ENCODE measurements around the gene ATP1A3.

Gene ATP1A3

DNA sequence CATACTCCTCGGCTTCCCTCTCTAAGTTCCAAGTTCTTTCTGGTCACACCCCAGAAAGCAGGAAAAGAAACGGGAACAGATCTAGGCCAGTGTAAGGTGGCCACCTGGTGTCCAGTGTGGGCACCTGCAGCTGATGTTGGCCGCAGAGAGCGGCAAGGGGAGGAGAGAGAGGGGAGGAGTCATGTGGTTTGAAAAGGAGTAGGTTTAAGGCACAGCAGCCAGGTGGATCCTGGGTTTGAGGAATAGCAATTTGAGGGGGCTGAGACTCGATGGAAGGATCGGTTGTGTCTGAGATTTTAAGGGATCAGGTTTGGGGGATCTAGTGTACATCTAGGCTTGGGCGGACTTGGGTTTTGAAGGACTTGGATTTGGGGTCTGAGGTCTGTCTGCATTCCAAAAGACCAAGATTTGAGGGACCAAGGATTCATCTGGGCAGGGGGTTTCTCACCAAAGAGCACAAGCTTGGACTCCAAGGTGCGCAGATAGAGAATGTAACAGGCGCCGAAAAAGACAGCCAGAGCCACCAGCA is 36.1 kb downstream of the ATP1A3 start:
- Histone ChIP-seq H3K36me3 (ENCODE audit: control insufficient read depth, low read depth, low read length) (no peaks in the 10 kb centered on the region), H3K27ac (ENCODE audit: low read length) (no peak overlapping the region), H3K4me3 (ENCODE audit: low read length) (peak overlapping the region; percentile 77), H3K9me3 (ENCODE audit: control insufficient read depth, low read depth, low read length) (no peaks in the 10 kb centered on the region), H3K9ac (ENCODE audit: low read length) (no peak overlapping the region), H3K4me1 (ENCODE audit: control insufficient read depth, low read depth, low read length) (peaks cover 6% of the 10 kb centered on the region), H3K27me3 (ENCODE audit: control insufficient read depth, insufficient read depth, low read length) (no peaks in the 10 kb centered on the region)

DNA sequence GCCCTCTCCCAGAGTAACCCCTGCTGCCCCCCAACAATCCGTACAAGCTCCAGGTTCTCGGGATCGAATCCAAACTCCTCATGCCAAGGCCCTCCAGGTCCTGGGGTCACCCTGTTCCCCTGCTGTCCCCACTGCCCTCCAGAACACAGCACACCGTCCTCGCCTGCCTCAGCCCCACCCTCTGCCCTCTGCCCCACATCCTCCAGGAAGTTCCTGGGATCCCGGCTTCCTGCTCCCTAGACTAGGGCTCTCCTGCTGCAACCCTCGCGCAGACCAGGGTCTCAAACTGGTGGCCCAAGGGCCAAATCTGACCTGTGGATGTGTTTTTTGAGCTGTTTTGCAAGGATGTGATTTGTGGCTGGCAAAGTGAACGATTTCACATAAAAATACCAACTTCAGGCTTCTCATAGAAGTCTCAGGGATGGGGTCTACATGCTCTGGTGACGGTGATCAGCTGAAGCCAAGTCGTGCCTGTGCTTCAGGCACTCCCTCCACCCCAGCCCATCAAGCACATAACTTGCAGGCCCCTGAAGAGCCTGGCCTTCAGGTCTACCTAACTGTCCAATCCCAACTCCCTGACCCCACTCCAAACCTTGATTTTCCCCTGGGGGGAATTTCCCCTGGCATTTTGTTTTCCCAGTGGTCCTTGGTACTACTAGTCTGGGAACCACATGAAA is 36.7 kb downstream of the ATP1A3 start:
- Histone ChIP-seq H3K4me1 (ENCODE audit: control insufficient read depth, low read depth, low read length) (peaks cover 6% of the 10 kb centered on the region), H3K36me3 (ENCODE audit: control insufficient read depth, low read depth, low read length) (no peaks in the 10 kb centered on the region), H3K4me3 (ENCODE audit: low read length) (peak overlapping the region; percentile 77), H3K9me3 (ENCODE audit: control insufficient read depth, low read depth, low read length) (no peaks in the 10 kb centered on the region), H3K27me3 (ENCODE audit: control insufficient read depth, insufficient read depth, low read length) (no peaks in the 10 kb centered on the region), H3K27ac (ENCODE audit: low read length) (no peak overlapping the region), H3K9ac (ENCODE audit: low read length) (no peak overlapping the region)

DNA sequence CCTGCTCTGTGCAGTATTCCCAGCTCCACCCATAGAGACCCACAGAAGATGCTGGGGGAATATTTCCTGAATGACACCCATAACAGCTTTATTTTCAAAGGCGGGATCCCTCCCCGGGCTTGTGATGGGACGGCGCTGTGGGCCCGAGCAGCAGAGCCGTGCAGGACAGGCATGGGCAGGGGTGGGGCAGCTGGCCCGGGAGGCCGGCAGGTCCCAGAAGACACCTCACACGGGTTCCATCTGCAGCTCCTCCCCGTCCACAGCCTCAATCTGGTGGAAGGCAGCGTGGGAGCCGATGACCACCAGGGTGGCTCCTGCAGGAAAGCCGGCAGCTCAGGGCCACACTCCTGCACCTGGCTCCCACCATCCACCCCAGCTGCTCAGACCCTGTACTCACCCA is 37.4 kb downstream of the ATP1A3 start:
- peaks cover 6% of the 10 kb centered on the region for H3K4me1 ChIP-seq (ENCODE audit: control insufficient read depth, low read depth, low read length)
- no peaks in the 10 kb centered on the region for H3K9me3 ChIP-seq (ENCODE audit: control insufficient read depth, low read depth, low read length)
- H3K27ac ChIP-seq (ENCODE audit: low read length), result no peak overlapping the region
- no peak overlapping the region for H3K9ac ChIP-seq (ENCODE audit: low read length)
- no peaks in the 10 kb centered on the region for H3K27me3 ChIP-seq (ENCODE audit: control insufficient read depth, insufficient read depth, low read length)
- H3K4me3 ChIP-seq (ENCODE audit: low read length), result no peak overlapping the region
- H3K36me3 ChIP-seq (ENCODE audit: control insufficient read depth, low read depth, low read length), result no peaks in the 10 kb centered on the region

DNA sequence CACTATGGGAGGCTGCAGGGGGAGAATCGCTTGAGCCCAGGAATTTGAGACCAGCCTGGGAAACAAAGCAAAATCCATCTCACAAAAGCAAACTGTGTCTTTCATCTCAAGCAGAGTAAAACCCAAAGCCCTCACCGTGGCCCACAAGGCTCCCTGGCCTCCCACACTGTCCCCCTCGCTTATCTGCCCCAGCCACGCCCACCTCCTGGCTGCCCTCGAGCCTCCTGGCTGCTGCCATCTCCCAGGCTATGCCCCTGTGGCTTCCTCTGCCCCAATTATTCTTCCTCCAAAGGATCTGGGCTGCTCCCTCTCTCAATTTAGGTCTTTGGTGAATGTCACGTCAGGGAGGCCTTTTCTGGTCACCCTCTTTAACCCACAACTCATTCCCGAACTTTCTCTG is 38.5 kb downstream of the ATP1A3 start:
- H3K27me3 ChIP-seq (ENCODE audit: control insufficient read depth, insufficient read depth, low read length), result no peaks in the 10 kb centered on the region
- no peaks in the 10 kb centered on the region for H3K9me3 ChIP-seq (ENCODE audit: control insufficient read depth, low read depth, low read length)
- H3K27ac ChIP-seq (ENCODE audit: low read length), result no peak overlapping the region
- H3K4me1 ChIP-seq (ENCODE audit: control insufficient read depth, low read depth, low read length), result peaks cover 6% of the 10 kb centered on the region
- H3K9ac ChIP-seq (ENCODE audit: low read length), result no peak overlapping the region
- no peaks in the 10 kb centered on the region for H3K36me3 ChIP-seq (ENCODE audit: control insufficient read depth, low read depth, low read length)
- no peak overlapping the region for H3K4me3 ChIP-seq (ENCODE audit: low read length)

DNA sequence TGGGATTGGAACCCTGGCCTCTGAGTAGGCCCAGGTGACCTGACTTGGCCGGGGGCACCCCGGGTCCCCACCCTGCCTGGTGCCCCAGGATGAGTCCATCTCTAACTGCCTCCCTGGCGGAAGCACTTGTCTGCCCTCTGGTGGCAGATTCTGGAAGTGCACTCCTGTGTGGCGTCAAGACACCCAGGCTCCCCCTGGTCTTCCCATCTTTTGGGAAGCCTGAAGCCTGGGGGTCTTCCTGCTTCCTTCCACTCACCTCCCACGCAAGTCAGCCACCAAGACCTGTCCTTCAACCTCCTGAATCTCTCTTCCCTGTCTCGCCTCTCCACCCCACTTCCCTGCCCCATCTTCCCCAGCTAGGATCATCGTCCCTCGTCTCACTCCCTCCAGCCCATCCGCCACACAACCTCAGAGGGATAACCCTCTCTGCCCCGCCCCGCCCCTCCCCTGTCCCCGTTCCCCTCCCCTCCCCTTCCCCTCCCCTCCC is 42.3 kb downstream of the ATP1A3 start:
- peak overlapping the region; percentile 44 for H3K4me3 ChIP-seq (ENCODE audit: low read length)
- no peaks in the 10 kb centered on the region for H3K27me3 ChIP-seq (ENCODE audit: control insufficient read depth, insufficient read depth, low read length)
- no peaks in the 10 kb centered on the region for H3K9me3 ChIP-seq (ENCODE audit: control insufficient read depth, low read depth, low read length)
- no peak overlapping the region for H3K9ac ChIP-seq (ENCODE audit: low read length)
- no peak overlapping the region for H3K27ac ChIP-seq (ENCODE audit: low read length)
- H3K36me3 ChIP-seq (ENCODE audit: control insufficient read depth, low read depth, low read length), result no peaks in the 10 kb centered on the region
- no peaks in the 10 kb centered on the region for H3K4me1 ChIP-seq (ENCODE audit: control insufficient read depth, low read depth, low read length)

DNA sequence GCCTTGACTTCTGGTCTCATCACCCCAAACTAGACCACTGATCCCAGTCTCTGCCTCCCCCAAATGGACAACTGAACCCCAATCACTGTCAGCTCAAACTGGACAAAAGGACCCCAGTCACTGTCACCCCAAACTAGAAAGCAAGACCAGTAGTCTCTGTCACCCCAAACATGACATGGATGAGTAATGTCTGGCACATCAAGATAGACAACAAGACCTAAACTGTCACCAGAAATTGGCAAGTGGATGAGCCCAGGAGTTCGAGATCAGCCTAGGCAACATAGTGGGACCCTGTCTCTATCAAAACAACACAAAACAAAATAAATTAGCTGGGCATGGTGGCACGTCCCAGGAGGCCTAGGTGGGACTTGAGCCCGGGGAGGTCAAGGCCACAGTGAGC is 46.9 kb downstream of the ATP1A3 start:
- Histone ChIP-seq H3K9ac (ENCODE audit: low read length) (no peak overlapping the region), H3K36me3 (ENCODE audit: control insufficient read depth, low read depth, low read length) (no peaks in the 10 kb centered on the region), H3K9me3 (ENCODE audit: control insufficient read depth, low read depth, low read length) (no peaks in the 10 kb centered on the region), H3K27me3 (ENCODE audit: control insufficient read depth, insufficient read depth, low read length) (no peaks in the 10 kb centered on the region), H3K27ac (ENCODE audit: low read length) (no peak overlapping the region), H3K4me3 (ENCODE audit: low read length) (no peak overlapping the region), H3K4me1 (ENCODE audit: control insufficient read depth, low read depth, low read length) (no peaks in the 10 kb centered on the region)

DNA sequence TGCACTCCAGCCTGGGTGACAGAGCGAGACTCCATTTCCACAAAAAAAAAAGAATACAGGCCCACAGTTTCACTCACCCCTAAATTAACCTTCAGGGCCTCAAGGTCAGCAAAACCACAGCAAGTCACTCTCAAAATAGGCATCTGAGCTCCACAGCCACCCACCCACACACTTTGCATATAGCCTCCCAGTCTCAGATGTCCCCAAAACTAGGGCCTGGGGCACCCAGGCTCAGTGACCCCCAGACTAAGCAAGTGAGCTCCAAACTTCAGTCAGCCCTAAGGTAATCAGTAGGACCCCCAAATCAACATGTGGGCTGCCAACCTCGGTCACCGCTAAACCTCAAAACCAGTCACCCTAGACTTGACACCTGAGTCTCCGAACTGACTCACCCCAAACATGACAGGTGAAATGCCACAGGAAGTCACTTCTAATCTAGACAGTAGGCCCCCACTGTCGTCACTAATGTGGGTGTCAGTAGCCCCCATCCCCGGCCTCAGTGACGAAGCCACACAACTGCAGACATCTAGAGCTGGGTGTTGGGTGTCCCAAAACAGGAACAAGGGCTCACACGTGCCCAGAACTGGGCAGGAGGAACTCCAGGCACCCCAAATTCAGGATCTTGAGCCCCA is 48.8 kb downstream of the ATP1A3 start:
- H3K36me3 ChIP-seq (ENCODE audit: control insufficient read depth, low read depth, low read length), result no peaks in the 10 kb centered on the region
- peaks cover 17% of the 10 kb centered on the region for H3K27me3 ChIP-seq (ENCODE audit: control insufficient read depth, insufficient read depth, low read length)
- H3K4me3 ChIP-seq (ENCODE audit: low read length), result no peak overlapping the region
- no peak overlapping the region for H3K9ac ChIP-seq (ENCODE audit: low read length)
- H3K4me1 ChIP-seq (ENCODE audit: control insufficient read depth, low read depth, low read length), result no peaks in the 10 kb centered on the region
- no peaks in the 10 kb centered on the region for H3K9me3 ChIP-seq (ENCODE audit: control insufficient read depth, low read depth, low read length)
- H3K27ac ChIP-seq (ENCODE audit: low read length), result no peak overlapping the region

DNA sequence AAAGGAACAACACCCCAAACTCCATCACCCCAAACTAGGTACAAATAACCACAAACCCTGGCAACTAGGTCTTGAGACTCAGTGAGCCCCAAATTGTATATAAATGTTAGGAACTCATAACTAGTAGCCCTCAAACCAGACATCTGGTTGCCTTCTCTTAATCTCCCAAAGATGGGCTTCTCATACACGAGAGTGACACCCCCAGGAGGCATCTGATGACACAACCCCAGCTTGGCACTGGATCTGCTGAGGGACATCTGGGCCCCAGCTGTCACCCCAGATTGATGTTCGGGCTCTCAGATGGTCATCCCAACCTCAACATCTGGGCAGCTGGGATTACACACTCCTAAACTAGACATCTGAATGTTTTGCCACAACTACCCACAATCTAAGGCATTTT is 49.7 kb downstream of the ATP1A3 start:
- no peaks in the 10 kb centered on the region for H3K36me3 ChIP-seq (ENCODE audit: control insufficient read depth, low read depth, low read length)
- H3K9me3 ChIP-seq (ENCODE audit: control insufficient read depth, low read depth, low read length), result no peaks in the 10 kb centered on the region
- no peak overlapping the region for H3K9ac ChIP-seq (ENCODE audit: low read length)
- H3K27me3 ChIP-seq (ENCODE audit: control insufficient read depth, insufficient read depth, low read length), result peaks cover 23% of the 10 kb centered on the region
- no peak overlapping the region for H3K4me3 ChIP-seq (ENCODE audit: low read length)
- no peak overlapping the region for H3K27ac ChIP-seq (ENCODE audit: low read length)
- H3K4me1 ChIP-seq (ENCODE audit: control insufficient read depth, low read depth, low read length), result no peaks in the 10 kb centered on the region

DNA sequence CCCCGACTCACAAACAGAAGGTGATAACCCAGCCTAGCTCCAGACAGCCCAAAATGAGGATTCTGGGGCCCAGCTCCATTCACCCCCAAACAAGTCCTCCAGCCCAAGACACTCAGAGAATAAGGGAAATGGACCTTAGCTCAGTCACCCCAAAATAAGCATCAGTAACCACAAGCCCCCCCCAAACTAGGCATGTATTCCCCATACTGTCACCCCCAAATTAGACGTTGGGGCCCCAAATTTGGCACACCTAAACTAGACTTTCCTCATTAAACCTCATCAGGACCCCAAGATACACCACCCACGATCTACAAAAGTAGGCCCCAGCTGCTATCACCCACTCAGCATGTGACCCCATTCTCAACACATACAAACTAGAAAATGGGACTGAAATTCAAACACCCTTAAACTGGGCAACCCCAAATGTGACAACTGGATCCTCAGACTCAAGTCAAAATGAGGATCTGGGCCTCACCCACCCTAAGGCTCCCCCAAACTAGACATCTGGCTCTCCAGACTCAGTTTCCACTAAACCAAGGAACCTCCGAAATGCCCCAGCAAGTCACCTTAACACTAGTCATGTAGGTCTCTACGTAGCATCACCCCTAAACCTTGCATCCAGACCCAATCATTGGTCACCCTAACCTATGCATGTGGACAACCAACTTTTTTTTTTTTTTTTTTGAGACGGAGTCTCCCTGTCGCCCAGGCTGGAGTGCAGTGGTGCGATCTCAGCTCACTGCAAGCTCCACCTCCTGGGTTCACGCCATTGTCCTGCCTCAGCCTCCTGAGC is 52.4 kb downstream of the ATP1A3 start:
- Histone ChIP-seq H3K9ac (ENCODE audit: low read length) (no peak overlapping the region), H3K4me3 (ENCODE audit: low read length) (no peak overlapping the region), H3K27me3 (ENCODE audit: control insufficient read depth, insufficient read depth, low read length) (peaks cover 40% of the 10 kb centered on the region), H3K9me3 (ENCODE audit: control insufficient read depth, low read depth, low read length) (no peaks in the 10 kb centered on the region), H3K4me1 (ENCODE audit: control insufficient read depth, low read depth, low read length) (no peaks in the 10 kb centered on the region), H3K27ac (ENCODE audit: low read length) (no peak overlapping the region), H3K36me3 (ENCODE audit: control insufficient read depth, low read depth, low read length) (no peaks in the 10 kb centered on the region)

DNA sequence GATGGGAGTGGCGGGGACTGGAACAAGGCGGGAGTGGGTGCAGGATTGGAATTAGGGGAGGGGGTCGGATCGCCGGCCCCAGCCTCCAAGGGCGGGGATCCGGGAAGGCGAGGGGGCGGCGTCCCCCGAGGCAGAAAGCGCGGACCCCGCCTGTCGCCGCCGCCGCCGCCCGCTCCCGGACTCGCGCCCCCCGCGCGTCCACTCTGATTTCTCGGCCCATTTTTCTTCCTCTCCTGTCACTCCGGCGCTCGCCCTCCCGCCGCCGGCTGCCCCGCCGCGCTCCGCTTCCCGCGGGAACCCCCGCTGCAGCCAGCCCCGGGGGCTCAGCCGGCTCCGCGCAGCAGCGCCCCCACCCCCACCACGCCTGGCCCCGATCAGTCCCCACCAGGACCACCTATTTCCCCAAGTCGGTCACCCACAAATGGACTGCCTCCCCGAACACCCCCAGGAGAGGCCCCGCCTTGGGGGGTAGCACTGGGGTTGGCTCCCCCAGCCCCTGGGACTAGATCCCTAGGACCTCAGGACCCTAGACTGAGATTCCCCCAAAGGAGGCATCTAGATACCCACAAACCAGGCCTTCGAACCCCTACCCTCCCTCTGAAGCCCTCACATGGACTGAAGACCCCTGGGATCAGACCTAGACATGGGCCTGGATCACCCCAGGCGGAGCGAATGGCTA is 53.2 kb downstream of the ATP1A3 start:
- Histone ChIP-seq H3K27ac (ENCODE audit: low read length) (no peak overlapping the region), H3K27me3 (ENCODE audit: control insufficient read depth, insufficient read depth, low read length) (peaks cover 48% of the 10 kb centered on the region), H3K9me3 (ENCODE audit: control insufficient read depth, low read depth, low read length) (no peaks in the 10 kb centered on the region), H3K4me3 (ENCODE audit: low read length) (peak overlapping the region; percentile 45), H3K9ac (ENCODE audit: low read length) (no peak overlapping the region), H3K36me3 (ENCODE audit: control insufficient read depth, low read depth, low read length) (no peaks in the 10 kb centered on the region), H3K4me1 (ENCODE audit: control insufficient read depth, low read depth, low read length) (no peaks in the 10 kb centered on the region)

Measured in iPS-18a (cell line).